HEK293T (cell line): ENCODE results near the gene PICALM.

Experiments
- CTCF ChIA-PET: fragments of 350-600 bp; formaldehyde crosslinking; extraction: SDS; loops from one replicate; lab custom pipeline; 2021; ENCODE audit warnings: antibody characterized with exemption, inconsistent platforms; lab: Yijun Ruan, JAX
- POLR2A ChIA-PET: fragments of 350-600 bp; formaldehyde crosslinking; extraction: SDS; loops from one replicate; lab custom pipeline; 2020; ENCODE audit warnings: antibody characterized with exemption, inconsistent platforms; lab: Yijun Ruan, JAX
- DNase-seq: peaks from one replicate; pipeline ENCODE4 v3.0.0; 2012; ENCODE audit warnings: mixed read lengths; ENCODE audit errors: extremely low spot score
- ARNT ChIP-seq: fragments of 450-650 bp; IDR thresholded peaks from 2 replicates; pipeline ENCODE4 v1.6.1; 2017; ENCODE audit warnings: mild to moderate bottlenecking
- BHLHE40 ChIP-seq: fragments of 450-650 bp; IDR thresholded peaks from 2 replicates; pipeline ENCODE4 v1.6.1; 2016; ENCODE audit warnings: mild to moderate bottlenecking, moderate library complexity, borderline replicate concordance
- CTBP1 ChIP-seq: fragments of 450-650 bp; IDR thresholded peaks from 2 replicates; pipeline ENCODE4 v1.6.1; 2016; ENCODE audit warnings: borderline replicate concordance
- ELF4 ChIP-seq: fragments of 450-650 bp; IDR thresholded peaks from 2 replicates; pipeline ENCODE4 v1.6.1; 2017; ENCODE audit warnings: antibody characterized with exemption
- FOXA1 ChIP-seq: fragments of 450-650 bp; IDR thresholded peaks from 2 replicates; pipeline ENCODE4 v1.6.1; 2016; ENCODE audit warnings: mild to moderate bottlenecking
- FOXK2 ChIP-seq: fragments of 450-650 bp; IDR thresholded peaks from 2 replicates; pipeline ENCODE4 v1.6.1; 2016; ENCODE audit warnings: mild to moderate bottlenecking
- FOXM1 ChIP-seq: fragments of 450-650 bp; IDR thresholded peaks from 2 replicates; pipeline ENCODE4 v1.6.1; 2017; ENCODE audit warnings: mild to moderate bottlenecking, borderline replicate concordance
- HDGF ChIP-seq: fragments of 450-650 bp; IDR thresholded peaks from 2 replicates; pipeline ENCODE4 v1.6.1; 2017; ENCODE audit warnings: antibody characterized with exemption, borderline replicate concordance
- L3MBTL2 ChIP-seq: fragments of 450-650 bp; conservative IDR thresholded peaks from 2 replicates; pipeline ENCODE4 v1.6.1; 2016; ENCODE audit warnings: mild to moderate bottlenecking
- LEF1 ChIP-seq: fragments of 450-650 bp; IDR thresholded peaks from 2 replicates; pipeline ENCODE4 v1.6.1; 2017; ENCODE audit warnings: mild to moderate bottlenecking, borderline replicate concordance
- NFRKB ChIP-seq: fragments of 450-650 bp; IDR thresholded peaks from 2 replicates; pipeline ENCODE4 v1.6.1; 2016; ENCODE audit warnings: mild to moderate bottlenecking, moderate library complexity
- PKNOX1 ChIP-seq: fragments of 450-650 bp; IDR thresholded peaks from 2 replicates; pipeline ENCODE4 v1.6.1; 2016
- SP1 ChIP-seq: fragments of 450-650 bp; IDR thresholded peaks from 2 replicates; pipeline ENCODE4 v1.6.1; 2017
- SUZ12 ChIP-seq: fragments of 450-650 bp; IDR thresholded peaks from 2 replicates; pipeline ENCODE4 v1.6.1; 2016; ENCODE audit warnings: mild to moderate bottlenecking
- TARDBP ChIP-seq: fragments of 450-650 bp; IDR thresholded peaks from 2 replicates; pipeline ENCODE4 v1.6.1; 2016
- ZNF384 ChIP-seq: fragments of 450-650 bp; IDR thresholded peaks from 2 replicates; pipeline ENCODE4 v1.6.1; 2016

The PICALM gene

GRCh38 chr11:85948884-85949283 is 120.0 kb downstream of the PICALM start:
- CTCF ChIA-PET, result interaction anchor here (0.6 kb wide), 2 partner anchors 27 to 154 kb away, joined by 3 read pairs; no protein-coding TSS in a partner anchor
- TF ChIP-seq BHLHE40 (no peak), CTBP1 (no peak), FOXA1 (no peak), HDGF (no peak), SUZ12 (no peak), FOXM1 (no peak), ARNT (no peak), LEF1 (no peak), PKNOX1 (no peak), ELF4 (no peak), FOXK2 (no peak), TARDBP (no peak), SP1 (no peak), ZNF384 (no peak)
- DNase-seq, result no peak
- POLR2A ChIA-PET, result no interaction called here

DNA sequence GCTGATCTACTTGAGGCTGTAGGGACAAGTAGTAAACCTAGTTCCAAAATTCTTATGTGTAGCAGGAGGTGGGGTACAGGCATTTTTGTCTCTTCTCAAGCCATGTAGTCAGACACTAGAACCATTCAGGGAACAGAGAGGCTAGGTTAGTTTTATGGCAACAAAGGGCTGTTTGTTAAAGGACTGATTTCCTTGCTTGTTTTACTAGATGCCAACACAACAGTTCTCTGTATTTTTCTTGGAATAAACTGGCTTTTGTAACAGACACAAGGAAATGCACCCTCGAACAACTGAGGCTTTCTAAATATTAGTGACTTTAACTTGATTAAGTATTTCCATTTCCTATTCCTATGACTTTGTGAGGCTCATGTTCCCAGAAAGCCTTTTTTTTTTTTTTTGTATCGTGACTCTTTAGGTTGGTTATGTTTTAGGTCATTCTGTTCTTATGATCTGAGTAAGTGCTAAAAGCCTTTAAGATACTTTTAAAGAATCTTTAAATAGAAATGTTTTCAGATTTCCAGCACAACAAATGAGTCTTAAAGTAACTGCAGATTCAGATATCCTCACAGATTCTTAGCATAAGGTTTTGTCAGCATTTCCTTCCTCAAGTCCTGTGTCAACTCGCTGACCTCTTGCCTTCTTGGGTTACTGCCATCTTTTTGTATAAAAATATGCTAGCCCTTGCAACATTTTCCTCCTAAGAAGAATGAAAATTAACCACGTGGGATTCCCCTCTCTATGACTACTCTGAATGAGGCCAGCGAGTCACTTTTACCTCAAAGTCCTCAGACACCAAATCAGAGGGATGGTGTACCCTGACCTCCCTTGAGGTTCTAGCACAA is 121.2 kb downstream of the PICALM start:
- CTCF ChIA-PET, result no interaction called here
- TF ChIP-seq TARDBP, result no peak
- no peak for TF ChIP-seq ZNF384
- TF ChIP-seq FOXA1, result no peak
- no peak for TF ChIP-seq CTBP1
- no peak for TF ChIP-seq PKNOX1
- TF ChIP-seq SP1, result no peak
- no peak for TF ChIP-seq HDGF
- TF ChIP-seq SUZ12, result no peak
- no peak for DNase-seq
- POLR2A ChIA-PET, result no interaction called here

DNA sequence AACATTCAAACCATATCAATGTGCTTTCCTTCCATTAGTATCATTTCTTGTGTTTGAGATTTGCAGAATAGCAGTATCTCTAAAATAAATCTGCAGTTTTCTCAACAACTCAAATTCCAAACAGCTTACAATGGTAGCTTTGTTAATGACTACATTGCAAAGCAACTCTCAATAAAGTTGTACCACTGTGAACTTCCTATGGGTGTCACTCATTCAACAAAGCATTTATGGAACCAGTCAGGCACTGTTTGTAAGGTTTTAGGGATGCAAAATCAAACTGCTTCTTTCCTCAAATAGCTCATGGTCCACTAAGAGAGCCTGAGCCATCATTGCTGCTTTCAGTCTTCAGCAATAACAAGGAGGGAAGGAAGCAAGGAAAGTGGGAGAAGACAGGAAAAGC is 122.7 kb downstream of the PICALM start:
- TF ChIP-seq FOXK2, result no peak
- TF ChIP-seq LEF1, result no peak
- TF ChIP-seq CTBP1, result no peak
- no peak for TF ChIP-seq SP1
- TF ChIP-seq FOXM1, result no peak
- no peak for TF ChIP-seq ELF4
- TF ChIP-seq L3MBTL2, result no peak
- TF ChIP-seq TARDBP, result no peak
- TF ChIP-seq HDGF, result no peak
- no peak for TF ChIP-seq ARNT
- no peak for TF ChIP-seq NFRKB
- TF ChIP-seq BHLHE40, result no peak
- no peak for TF ChIP-seq FOXA1
- no peak for TF ChIP-seq SUZ12
- TF ChIP-seq ZNF384, result no peak
- no peak for TF ChIP-seq PKNOX1

DNA sequence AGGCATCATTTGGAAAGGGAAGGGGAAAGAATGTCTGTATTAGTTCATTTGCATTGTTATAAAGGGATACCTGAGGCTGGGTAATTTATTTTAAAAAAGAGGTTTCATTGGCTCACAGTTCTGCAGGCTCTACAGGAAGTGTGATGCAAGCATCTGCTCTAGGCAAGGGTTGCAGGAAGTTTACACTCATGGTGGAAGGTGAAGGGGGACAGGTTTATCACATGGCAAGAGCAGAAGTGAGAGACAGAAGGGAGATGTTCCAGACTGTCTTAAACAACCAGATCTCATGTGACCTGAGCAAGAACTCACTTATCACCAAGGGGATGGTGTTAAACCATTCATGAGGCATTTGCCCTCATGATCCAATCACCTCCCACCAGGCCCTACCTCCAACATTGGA is 123.1 kb downstream of the PICALM start:
- ChIA-PET POLR2A (no interaction called here), CTCF (no interaction called here)
- DNase-seq, result no peak
- no peak for TF ChIP-seq TARDBP
- no peak for TF ChIP-seq SUZ12
- no peak for TF ChIP-seq FOXM1
- no peak for TF ChIP-seq NFRKB
- no peak for TF ChIP-seq PKNOX1
- TF ChIP-seq FOXK2, result no peak
- no peak for TF ChIP-seq SP1
- TF ChIP-seq CTBP1, result no peak
- TF ChIP-seq L3MBTL2, result no peak
- no peak for TF ChIP-seq BHLHE40
- no peak for TF ChIP-seq ZNF384
- no peak for TF ChIP-seq ARNT
- TF ChIP-seq FOXA1, result no peak
- TF ChIP-seq ELF4, result no peak
- no peak for TF ChIP-seq HDGF
- no peak for TF ChIP-seq LEF1

More for the DNA sequence above, 122.7 kb downstream of the PICALM start:
- POLR2A ChIA-PET, result no interaction called here
- CTCF ChIA-PET, result no interaction called here
- no peak for DNase-seq

DNA sequence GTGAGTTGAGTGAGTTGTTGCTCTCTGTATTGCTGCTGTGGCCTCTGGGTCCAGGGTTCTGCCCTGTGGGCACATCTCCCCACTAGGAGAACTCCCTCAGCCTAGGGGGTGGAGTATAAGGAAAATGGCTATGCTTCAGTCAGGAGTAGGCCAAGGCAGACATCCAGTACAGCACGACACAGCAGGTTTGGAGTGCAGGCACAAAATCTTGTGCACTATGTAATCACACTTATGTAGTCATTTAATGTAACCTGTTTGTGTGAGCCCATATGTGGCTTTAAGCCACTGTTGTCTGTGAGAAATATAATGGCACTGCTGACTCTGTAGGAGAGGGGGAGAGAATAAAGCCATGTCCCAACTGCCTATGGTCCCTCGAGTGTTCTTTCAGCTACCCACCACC is 123.6 kb downstream of the PICALM start:
- no peak for TF ChIP-seq PKNOX1
- TF ChIP-seq CTBP1, result no peak
- no peak for TF ChIP-seq L3MBTL2
- TF ChIP-seq ARNT, result no peak
- TF ChIP-seq TARDBP, result no peak
- no peak for TF ChIP-seq LEF1
- TF ChIP-seq FOXK2, result no peak
- TF ChIP-seq FOXA1, result no peak
- ChIA-PET CTCF (no interaction called here), POLR2A (no interaction called here)
- no peak for DNase-seq
